WTC11 (cell line): ENCODE measurements around the gene TPD52L2.

Source experiments
- ATF2 ChIP-seq: sonication (generic); formaldehyde crosslinking; IDR thresholded peaks from 2 replicates; pipeline ENCODE4 v1.8.1; 2022; ENCODE audit warnings: low read depth, missing genetic modification reagents, borderline replicate concordance
- IRF2 ChIP-seq: sonication (generic); formaldehyde crosslinking; IDR thresholded peaks from 2 replicates; pipeline ENCODE4 v1.8.0; 2022; ENCODE audit warnings: low read depth, missing genetic modification reagents, borderline replicate concordance
- MXD4 ChIP-seq: fragments of 250-450 bp; sonication (Bioruptor Pico); IDR thresholded peaks from 2 replicates; pipeline ENCODE4 v1.8.0; 2021; ENCODE audit warnings: mild to moderate bottlenecking, moderate library complexity, borderline replicate concordance
- NFYB ChIP-seq: sonication (generic); formaldehyde crosslinking; conservative IDR thresholded peaks from 2 replicates; pipeline ENCODE4 v1.8.0; 2022; ENCODE audit warnings: low read depth, missing genetic modification reagents
- SP1 ChIP-seq: sonication (generic); formaldehyde crosslinking; conservative IDR thresholded peaks from 2 replicates; pipeline ENCODE4 v1.8.1; 2022; ENCODE audit warnings: missing genetic modification reagents
- TP53 ChIP-seq: sonication (generic); formaldehyde crosslinking; IDR thresholded peaks from 2 replicates; pipeline ENCODE4 v1.8.1; 2023; ENCODE audit warnings: mild to moderate bottlenecking, missing genetic modification reagents
- ZNF121 ChIP-seq: sonication (generic); formaldehyde crosslinking; IDR thresholded peaks from 2 replicates; pipeline ENCODE4 v1.8.0; 2023; ENCODE audit warnings: missing genetic modification reagents
- TF ChIP-seq, protein P1 (sequence below): fragments of 200-600 bp; IDR thresholded peaks from 2 replicates; pipeline ENCODE4 v1.8.0; 2022; ENCODE audit warnings: antibody characterized with exemption

DNA sequence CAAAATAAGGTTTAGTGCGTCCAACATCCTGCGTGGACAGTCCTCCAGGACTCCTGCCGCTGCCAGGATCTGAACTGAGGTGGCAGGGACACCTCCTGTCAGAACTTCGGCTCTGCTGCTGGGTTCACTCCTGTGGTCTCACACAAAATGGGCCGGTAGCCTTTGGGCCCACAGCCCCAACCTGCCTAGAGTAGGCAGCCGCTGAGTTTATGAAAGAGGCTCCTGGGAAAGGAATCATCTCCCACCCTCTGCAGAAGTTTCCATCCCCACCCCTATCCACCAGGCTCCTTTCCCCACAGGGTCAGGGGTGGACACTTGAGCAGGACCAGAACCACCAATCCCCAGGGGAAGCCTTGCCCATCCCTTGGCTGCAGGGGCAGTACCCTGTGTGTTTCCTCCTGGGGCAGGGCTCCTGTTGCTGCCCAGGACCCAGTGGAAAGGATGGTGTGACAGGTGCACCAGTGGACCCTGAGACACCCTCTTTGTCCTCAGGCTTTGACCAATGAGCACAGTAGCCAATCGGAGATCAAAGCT, 5.8 kb upstream of the TPD52L2 start:
- TF ChIP-seq ZNF121 (CRISPR knock-in tag) (no peak), ATF2 (no peak), MXD4 (CRISPR knock-in tag) (no peak), TP53 (no peak), SP1 (no peak), NFYB (no peak), IRF2 (CRISPR knock-in tag) (no peak)
- TF ChIP-seq, protein P1, sequence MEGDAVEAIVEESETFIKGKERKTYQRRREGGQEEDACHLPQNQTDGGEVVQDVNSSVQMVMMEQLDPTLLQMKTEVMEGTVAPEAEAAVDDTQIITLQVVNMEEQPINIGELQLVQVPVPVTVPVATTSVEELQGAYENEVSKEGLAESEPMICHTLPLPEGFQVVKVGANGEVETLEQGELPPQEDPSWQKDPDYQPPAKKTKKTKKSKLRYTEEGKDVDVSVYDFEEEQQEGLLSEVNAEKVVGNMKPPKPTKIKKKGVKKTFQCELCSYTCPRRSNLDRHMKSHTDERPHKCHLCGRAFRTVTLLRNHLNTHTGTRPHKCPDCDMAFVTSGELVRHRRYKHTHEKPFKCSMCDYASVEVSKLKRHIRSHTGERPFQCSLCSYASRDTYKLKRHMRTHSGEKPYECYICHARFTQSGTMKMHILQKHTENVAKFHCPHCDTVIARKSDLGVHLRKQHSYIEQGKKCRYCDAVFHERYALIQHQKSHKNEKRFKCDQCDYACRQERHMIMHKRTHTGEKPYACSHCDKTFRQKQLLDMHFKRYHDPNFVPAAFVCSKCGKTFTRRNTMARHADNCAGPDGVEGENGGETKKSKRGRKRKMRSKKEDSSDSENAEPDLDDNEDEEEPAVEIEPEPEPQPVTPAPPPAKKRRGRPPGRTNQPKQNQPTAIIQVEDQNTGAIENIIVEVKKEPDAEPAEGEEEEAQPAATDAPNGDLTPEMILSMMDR = no peak
